Inflammatory macrophage (primary cell): Measurements from ENCODE around the gene MLANA.
A peak's percentile ranks its signal among the peaks of the same experiment; 100 is the strongest.

ENCODE experiments used
- DNase-seq, 2 donors: peaks; one replicate each; pipeline ENCODE4 v3.0.0-alpha.2; 2020 to 2022
- total RNA-seq, 18 experiments: gene quantifications; one replicate each; lab custom pipeline; 2026; ENCODE audit warnings: mixed read lengths in 6 of 18, inconsistent platforms in 2 of 18; lab: John Stamatoyannopoulos, UW

MLANA gene
- total RNA-seq: 0 to 0.09 (median 0) reads per million in 18 experiments

- no peak for DNase-seq
Measured at GRCh38 chr9:5890641-5891040, at the start of gene MLANA. MLANA (plus strand) TSS chr9:5890889; CDS start chr9:5892475, 1,586 bp downstream.

- DNase-seq: no peak
Measured at GRCh38 chr9:5841771-5842573, 48.7 kb upstream of the MLANA start.

- no peak for DNase-seq
Measured at GRCh38 chr9:5842929-5843793, 47.5 kb upstream of the MLANA start.

GRCh38 chr9:5843794-5844471 is 46.8 kb upstream of the MLANA start:
- no peak for DNase-seq

GRCh38 chr9:5845157-5845531 is 45.5 kb upstream of the MLANA start:
- no peak for DNase-seq

- DNase-seq: no peak
Measured at GRCh38 chr9:5846096-5846495, 44.6 kb upstream of the MLANA start.

GRCh38 chr9:5846501-5846921 is 44.2 kb upstream of the MLANA start:
- DNase-seq: peak; percentile 88 to 90

- no peak for DNase-seq
Measured at GRCh38 chr9:5848372-5848882, 42.3 kb upstream of the MLANA start.

- DNase-seq: no peak
Measured at GRCh38 chr9:5850724-5851122, 40.0 kb upstream of the MLANA start.

- DNase-seq: peak; percentile 96
Measured at GRCh38 chr9:5851445-5851844, 39.2 kb upstream of the MLANA start.

- DNase-seq: no peak
Measured at GRCh38 chr9:5852987-5853386, 37.7 kb upstream of the MLANA start.

GRCh38 chr9:5853617-5854016 is 37.1 kb upstream of the MLANA start:
- no peak for DNase-seq

- DNase-seq: no peak
Measured at GRCh38 chr9:5854063-5854790, 36.5 kb upstream of the MLANA start.

- peak; percentile 72 to 83 for DNase-seq
Measured at GRCh38 chr9:5857928-5858327, 32.8 kb upstream of the MLANA start.

- no peak for DNase-seq
Measured at GRCh38 chr9:5858833-5859232, 31.9 kb upstream of the MLANA start.

GRCh38 chr9:5863092-5863746 is 27.5 kb upstream of the MLANA start:
- DNase-seq: no peak

- DNase-seq: no peak
Measured at GRCh38 chr9:5864446-5864845, 26.2 kb upstream of the MLANA start.

- no peak for DNase-seq
Measured at GRCh38 chr9:5866272-5866671, 24.4 kb upstream of the MLANA start.

- DNase-seq: no peak
Measured at GRCh38 chr9:5866685-5867084, 24.0 kb upstream of the MLANA start.

- DNase-seq: no peak
Measured at GRCh38 chr9:5868235-5868634, 22.5 kb upstream of the MLANA start.

GRCh38 chr9:5869315-5870019 is 21.2 kb upstream of the MLANA start:
- DNase-seq: no peak
